ENCODE measurements around the gene CSPG4. TPM values are rescaled to one million over a fixed set of nuclear protein-coding genes. Genes with fewer than 3 reads are reported as not detected.
"Not testable (repeated sequence)": the region's sequence is repeated elsewhere in the genome, so short reads cannot be mapped to it uniquely, and the experiment has no call there.

Gene CSPG4
- total RNA-seq, 1 experiment from 2014 or later, result 2.0 TPM

- no peak overlapping the region for H3K27ac ChIP-seq (ENCODE audit: insufficient read length, low read depth, low read length)
- H3T11ph ChIP-seq (ENCODE audit: low read length), result no peak overlapping the region
- no peak overlapping the region for H3K4me3 Mint-ChIP-seq
- no peaks in the 10 kb centered on the region for H3K4me1 ChIP-seq (ENCODE audit: insufficient read depth, low read length)
- no peaks in the 10 kb centered on the region for H3K9me3 ChIP-seq (ENCODE audit: control insufficient read depth, low read depth, low read length)
- H4K8ac ChIP-seq (replicated peaks; ENCODE audit: insufficient read length, low read depth, low read length), result no peak overlapping the region
- H3K79me2 ChIP-seq (ENCODE audit: insufficient read depth, low read length), result no peaks in the 10 kb centered on the region
- no peaks in the 10 kb centered on the region for H3K27me3 ChIP-seq (ENCODE audit: insufficient read depth, low read length)
- no peaks in the 10 kb centered on the region for H3K36me3 Mint-ChIP-seq (ENCODE audit: insufficient read depth in 1 of 3, low read depth in 3 of 3)
- H3K4ac ChIP-seq (ENCODE audit: low read depth, low read length), result no peak overlapping the region
- H2BK12ac ChIP-seq (ENCODE audit: insufficient read length, low read depth, low read length), result no peak overlapping the region
- H2BK20ac ChIP-seq (ENCODE audit: low read depth, low read length, poor library complexity, severe bottlenecking), result no peak overlapping the region
- no peak overlapping the region for H3K56ac ChIP-seq (ENCODE audit: insufficient read length, low read depth, low read length)
- H3K23me2 ChIP-seq (ENCODE audit: insufficient read length, low read depth, low read length, poor library complexity, severe bottlenecking), result no peaks in the 10 kb centered on the region
- H2AK5ac ChIP-seq (ENCODE audit: insufficient read length, low read length), result no peak overlapping the region
- H2AFZ ChIP-seq (ENCODE audit: low read length), result no peak overlapping the region
- H2BK15ac ChIP-seq (ENCODE audit: low read depth, low read length), result no peak overlapping the region
- H4K5ac ChIP-seq (ENCODE audit: insufficient read length, low read depth, low read length), result no peak overlapping the region
- H2BK120ac ChIP-seq (ENCODE audit: low read depth, low read length, poor library complexity, severe bottlenecking), result no peak overlapping the region
- H3K14ac ChIP-seq (ENCODE audit: insufficient read depth, low read length), result no peak overlapping the region
- no peak overlapping the region for H3K9ac ChIP-seq (ENCODE audit: extremely low read depth, insufficient read length, low read length)
- no peaks in the 10 kb centered on the region for H4K20me1 ChIP-seq (ENCODE audit: control insufficient read depth, insufficient read depth, insufficient read length)
- no peaks in the 10 kb centered on the region for H3K9me3 Mint-ChIP-seq
- peaks cover 5% of the 10 kb centered on the region; the same call in 1 of the 2 replicates for H3K27me3 Mint-ChIP-seq (ENCODE audit: low read depth)
- H4K91ac ChIP-seq (ENCODE audit: insufficient read length, low read depth, low read length), result no peak overlapping the region
- no peak overlapping the region for H3K4me2 ChIP-seq (ENCODE audit: insufficient read depth, insufficient read length, low read length)
- no peak overlapping the region for H3K23ac ChIP-seq (ENCODE audit: insufficient read length, low read depth, low read length)
- DNase-seq, result no peak
- no peak overlapping the region for H3K18ac ChIP-seq (ENCODE audit: insufficient read length, low read depth, low read length)
- peaks cover 4 to 8% of the 10 kb centered on the region in 2 experiments; a peak in 2 of 4 replicates for H3K4me1 Mint-ChIP-seq
- H2BK5ac ChIP-seq (ENCODE audit: insufficient read length, low read length), result no peak overlapping the region
- no CpG with 5 or more reads among the region's 4 CpGs for WGBS (ENCODE audit: extremely low coverage, insufficient read length, low lambda C conversion rate)
- TF ChIP-seq CTCF (conservative IDR thresholded peaks at IDR 0.05), result no peak
- H3K79me1 ChIP-seq (ENCODE audit: insufficient read depth, low read depth, low read length, poor library complexity, severe bottlenecking), result no peaks in the 10 kb centered on the region
- no peak overlapping the region for H3K27ac Mint-ChIP-seq
These were observed 37.2 kb upstream of the CSPG4 start for GRCh38 chr15:75749820-75750219.

- H2BK12ac ChIP-seq (ENCODE audit: insufficient read length, low read depth, low read length); H3K9ac ChIP-seq (ENCODE audit: extremely low read depth, insufficient read length, low read length); H2BK20ac ChIP-seq (ENCODE audit: low read depth, low read length, poor library complexity, severe bottlenecking); H2AFZ ChIP-seq (ENCODE audit: low read length); H3K23me2 ChIP-seq (ENCODE audit: insufficient read length, low read depth, low read length, poor library complexity, severe bottlenecking); H3K27me3 ChIP-seq (ENCODE audit: insufficient read depth, low read length); H2BK5ac ChIP-seq (ENCODE audit: insufficient read length, low read length); H3K4ac ChIP-seq (ENCODE audit: low read depth, low read length); H3K9me3 Mint-ChIP-seq; H3K56ac ChIP-seq (ENCODE audit: insufficient read length, low read depth, low read length); H4K91ac ChIP-seq (ENCODE audit: insufficient read length, low read depth, low read length); DNase-seq; H3K27me3 Mint-ChIP-seq (ENCODE audit: low read depth); H2BK120ac ChIP-seq (ENCODE audit: low read depth, low read length, poor library complexity, severe bottlenecking); H3K23ac ChIP-seq (ENCODE audit: insufficient read length, low read depth, low read length); H3K79me1 ChIP-seq (ENCODE audit: insufficient read depth, low read depth, low read length, poor library complexity, severe bottlenecking); H4K20me1 ChIP-seq (ENCODE audit: control insufficient read depth, insufficient read depth, insufficient read length); H3K36me3 Mint-ChIP-seq (ENCODE audit: insufficient read depth in 1 of 3, low read depth in 3 of 3); H2AK5ac ChIP-seq (ENCODE audit: insufficient read length, low read length); H3K9me3 ChIP-seq (ENCODE audit: control insufficient read depth, low read depth, low read length); H3K4me2 ChIP-seq (ENCODE audit: insufficient read depth, insufficient read length, low read length); H3K4me1 ChIP-seq (ENCODE audit: insufficient read depth, low read length); H2BK15ac ChIP-seq (ENCODE audit: low read depth, low read length); H3K14ac ChIP-seq (ENCODE audit: insufficient read depth, low read length); H3K18ac ChIP-seq (ENCODE audit: insufficient read length, low read depth, low read length); H3K4me1 Mint-ChIP-seq; H4K5ac ChIP-seq (ENCODE audit: insufficient read length, low read depth, low read length); H3K27ac ChIP-seq (ENCODE audit: insufficient read length, low read depth, low read length); H4K8ac ChIP-seq (replicated peaks; ENCODE audit: insufficient read length, low read depth, low read length); H3K79me2 ChIP-seq (ENCODE audit: insufficient read depth, low read length); H3K27ac Mint-ChIP-seq; H3T11ph ChIP-seq (ENCODE audit: low read length); H3K4me3 Mint-ChIP-seq: not testable (repeated sequence)
- WGBS (ENCODE audit: extremely low coverage, insufficient read length, low lambda C conversion rate), result no CpG with 5 or more reads among the region's 10 CpGs
These were observed 36.2 kb upstream of the CSPG4 start for GRCh38 chr15:75748882-75749281.

Data from H9 (cell line).